ENCODE data around the gene FAM20C. TPM values are rescaled to one million over a fixed set of nuclear protein-coding genes. Genes with fewer than 3 reads are reported as not detected.

Gene FAM20C
- total and polyA plus RNA-seq, 2 of the 8 experiments (the other 6 are each of a cell fraction or from before 2014, with no cell fraction given): 9.5 to 34.8 TPM

GRCh38 chr7:278081-278480, 85.7 kb downstream of the FAM20C start:
- no peak overlapping the region for H4K5ac ChIP-seq (ENCODE audit: insufficient read length, low read depth, low read length)
- DNase-seq (ENCODE audit: low read depth in 1 of 2, low spot score in 2 of 2): no peak
- no peak overlapping the region for H3K27ac ChIP-seq (ENCODE audit: low read depth, low read length)
- H3K9ac ChIP-seq (replicated peaks in 1 of 4; ENCODE audit: extremely low read depth in 1 of 4, low read depth in 3 of 4, low read length in 3 of 4): no peak overlapping the region
- no peaks in the 10 kb centered on the region for H3K79me1 ChIP-seq (ENCODE audit: low read depth, low read length)
- no peak overlapping the region for H2AFZ ChIP-seq (ENCODE audit: low read length)
- no peak overlapping the region for H2BK12ac ChIP-seq (ENCODE audit: low read depth, low read length)
- H3K14ac ChIP-seq (ENCODE audit: insufficient read length): no peak overlapping the region
- no peak overlapping the region for H2AK5ac ChIP-seq (ENCODE audit: low read depth, low read length)
- FAIRE-seq: no peak
- CTCF ChIA-PET (ENCODE audit: partially characterized antibody): no interaction called here
- 82% methylated on average over 5 of the region's 5 CpGs; no CpG with 5 or more reads in 1 of the 2 experiments for WGBS, 2 experiments (ENCODE audit: extremely low coverage in 1 of 2, insufficient coverage in 1 of 2, insufficient read length in 1 of 2, insufficient replicate concordance in 2 of 2, low coverage in 1 of 2, low lambda C conversion rate in 2 of 2, missing lambda C conversion rate in 1 of 2)
- H4K91ac ChIP-seq (replicated peaks; ENCODE audit: insufficient read length, low read length): no peak overlapping the region
- H3K79me2 ChIP-seq (ENCODE audit: control insufficient read depth in 1 of 2, insufficient read depth in 2 of 2, low read length in 2 of 2): no peaks in the 10 kb centered on the region
- H2BK5ac ChIP-seq (ENCODE audit: low read depth, low read length): no peak overlapping the region
- H3K4ac ChIP-seq (replicated peaks; ENCODE audit: insufficient read length, low read depth, low read length): no peak overlapping the region
- H3K18ac ChIP-seq (ENCODE audit: extremely low read depth, low read length): no peak overlapping the region
- no peak overlapping the region for H3K4me2 ChIP-seq (ENCODE audit: insufficient read depth in 1 of 2, low read depth in 2 of 2, low read length in 2 of 2)
- no peak overlapping the region for H2BK15ac ChIP-seq (ENCODE audit: low read length)
- no peaks in the 10 kb centered on the region for H4K20me1 ChIP-seq (replicated peaks in 1 of 2; ENCODE audit: control insufficient read depth in 1 of 2, insufficient read depth in 2 of 2, low read length in 2 of 2)
- no peak overlapping the region for H3K4me3 ChIP-seq (ENCODE audit: extremely low read depth in 1 of 4, insufficient read depth in 2 of 4, low read depth in 3 of 4, low read length in 4 of 4)
- no peak for TF ChIP-seq ATF3 (IDR thresholded peaks at IDR 0.05; ENCODE audit: insufficient read depth, low read depth, low read length)
- no peak for TF ChIP-seq USF2 (IDR thresholded peaks at IDR 0.05; ENCODE audit: low read length)
- no peak for TF ChIP-seq TBP (IDR thresholded peaks at IDR 0.05; ENCODE audit: low read depth, low read length)
- TF ChIP-seq ZNF274 (IDR thresholded peaks at IDR 0.05; ENCODE audit: borderline replicate concordance, extremely low read depth, low read length): no peak
- TF ChIP-seq HDAC2 (IDR thresholded peaks at IDR 0.05; ENCODE audit: borderline replicate concordance in 1 of 2, low read depth in 2 of 2, low read length in 2 of 2): no peak
- no peak for TF ChIP-seq CBX5 (IDR thresholded peaks at IDR 0.05; ENCODE audit: low read depth, low read length)
- no peak for TF ChIP-seq POU5F1 (IDR thresholded peaks at IDR 0.05; ENCODE audit: low read depth, low read length)
- H3K4me1 ChIP-seq (replicated peaks in 1 of 4; ENCODE audit: control insufficient read depth in 3 of 4, insufficient read depth in 4 of 4, low read length in 3 of 4): no peaks in the 10 kb centered on the region
- no peak overlapping the region for H3K23ac ChIP-seq (ENCODE audit: insufficient read length)
- no peaks in the 10 kb centered on the region; a peak in 1 of 7 replicates for H3K27me3 ChIP-seq (replicated peaks in 1 of 4; ENCODE audit: control insufficient read depth in 3 of 4, extremely low read depth in 1 of 4, insufficient read depth in 3 of 4, low read length in 3 of 4)
- no peak overlapping the region for H2BK120ac ChIP-seq (replicated peaks; ENCODE audit: low read depth, low read length)
- H3K9me3 ChIP-seq (ENCODE audit: insufficient read depth in 2 of 2, low read depth in 1 of 2, low read length in 1 of 2): peaks cover 21 to 35% of the 10 kb centered on the region in 2 experiments
- POLR2A ChIA-PET (ENCODE audit: partially characterized antibody): interaction anchor here (1.2 kb wide), 1 partner anchor 842 kb away, joined by 3 read pairs; no protein-coding TSS in a partner anchor
- no peak overlapping the region for H2BK20ac ChIP-seq (ENCODE audit: low read length)
- no peaks in the 10 kb centered on the region for H3K36me3 ChIP-seq (ENCODE audit: control insufficient read depth in 2 of 4, insufficient read depth in 4 of 4, low read length in 3 of 4)
- no peaks in the 10 kb centered on the region for H3K23me2 ChIP-seq (ENCODE audit: low read depth, low read length)
- no peak overlapping the region for H4K8ac ChIP-seq (ENCODE audit: extremely low read depth, insufficient read depth, low read length)
- no peak overlapping the region for H3K56ac ChIP-seq (replicated peaks; ENCODE audit: insufficient read length, low read depth, low read length)
